Central memory CD4-positive, alpha-beta T cell (primary cell): Measurements from ENCODE around the gene CD6.
"Not testable (repeated sequence)": the region's sequence is repeated elsewhere in the genome, so short reads cannot be mapped to it uniquely, and the experiment has no call there.

Source experiments
- DNase-seq: peaks from one replicate; pipeline ENCODE4 v3.0.0; 2022

CD6 gene

DNA sequence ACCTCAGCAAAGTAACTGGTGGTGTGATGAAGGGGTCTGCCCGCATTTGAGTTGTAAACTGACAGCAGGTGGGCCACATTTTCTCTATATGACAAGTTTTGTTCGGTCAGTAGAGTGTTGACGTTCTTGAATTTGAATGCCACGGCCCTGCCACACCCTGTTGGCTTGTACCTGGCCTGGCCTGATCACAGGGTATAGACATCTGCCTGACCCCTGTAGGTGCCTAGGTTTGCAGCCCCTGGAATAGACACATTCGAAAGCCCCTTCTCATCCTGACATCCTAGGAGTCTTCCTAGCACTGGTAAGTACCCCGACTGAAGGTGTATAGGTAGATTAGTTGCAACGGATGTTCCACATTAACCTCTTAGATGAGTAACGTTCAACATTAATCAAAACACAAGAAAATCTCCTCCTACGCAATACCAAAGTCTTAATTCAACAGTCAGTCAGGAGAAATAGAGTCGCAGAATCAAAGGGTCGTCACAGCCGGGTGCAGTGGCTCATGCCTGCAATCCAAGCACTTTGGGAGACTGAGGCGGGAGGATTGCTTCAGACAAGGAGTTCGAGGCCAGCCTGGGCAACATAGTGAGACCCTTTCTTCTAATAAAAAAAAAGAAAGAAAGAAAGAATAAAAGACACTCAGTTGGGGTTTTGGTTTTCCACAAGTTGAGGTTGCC, 87.2 kb downstream of the CD6 start:
- no peak for DNase-seq

GRCh38 chr11:61059260-61059752, 87.8 kb downstream of the CD6 start:
- DNase-seq, result no peak

GRCh38 chr11:61061081-61061826, 89.8 kb downstream of the CD6 start:
- peak; percentile 77 for DNase-seq

- DNase-seq, result no peak
Observed at GRCh38 chr11:61062181-61062930, 90.9 kb downstream of the CD6 start.

DNA sequence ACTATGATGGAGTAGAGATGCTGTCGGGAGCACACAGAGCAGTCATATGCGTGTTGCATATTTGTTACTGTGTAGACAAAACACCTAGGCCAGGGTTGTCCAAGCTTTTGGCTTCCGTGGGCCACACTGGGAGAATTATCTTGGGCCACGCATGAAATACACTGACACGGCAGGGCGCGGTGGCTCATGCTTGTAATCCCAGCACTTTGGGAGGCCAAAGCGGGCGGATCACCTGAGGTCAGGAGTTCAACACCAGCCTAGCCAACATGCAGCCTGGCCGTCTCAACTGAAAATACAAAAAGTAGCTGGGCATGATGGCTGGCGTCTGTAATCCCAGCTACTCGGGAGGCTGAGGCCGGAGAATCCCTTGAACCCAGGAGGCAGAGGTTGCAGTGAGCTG, 93.8 kb downstream of the CD6 start:
- DNase-seq, result not testable (repeated sequence)

DNA sequence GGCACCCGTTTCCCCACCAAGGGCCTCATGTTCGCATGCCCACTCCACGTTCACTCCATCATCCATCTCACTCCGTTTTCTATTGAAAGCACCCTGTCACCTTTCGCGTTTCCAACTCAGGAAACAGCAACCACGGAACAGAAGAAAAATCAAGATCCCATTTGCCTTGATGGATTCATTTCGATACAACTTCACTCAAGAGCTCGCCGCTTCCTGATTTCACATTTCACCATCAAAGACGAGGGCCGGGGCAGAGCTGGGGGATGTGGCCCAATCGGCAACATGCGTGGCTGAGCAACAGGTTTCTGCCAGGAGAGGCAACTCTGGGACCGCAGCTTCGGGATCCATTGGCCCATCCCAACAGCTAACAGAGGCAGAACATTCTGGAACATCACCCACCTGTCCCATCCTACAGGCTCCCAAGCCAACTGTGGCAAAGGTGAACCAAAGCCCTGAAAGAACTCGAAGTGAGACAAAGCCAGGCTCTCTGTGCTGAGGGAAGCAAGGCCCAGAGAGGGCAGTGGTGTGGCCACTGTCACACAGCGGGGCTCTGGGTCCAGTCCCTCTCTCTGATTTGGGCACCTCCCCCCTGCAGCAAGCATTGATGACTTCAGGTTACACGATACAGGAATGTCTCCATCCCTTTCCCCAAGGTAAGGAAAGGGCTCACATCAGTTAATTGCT, 94.6 kb downstream of the CD6 start:
- DNase-seq, result peak; percentile 45

- DNase-seq, result no peak
Observed at GRCh38 chr11:61066645-61067044, 95.2 kb downstream of the CD6 start.

- no peak for DNase-seq
Observed at GRCh38 chr11:61067782-61068446, 96.4 kb downstream of the CD6 start.

- DNase-seq, result no peak
Observed at GRCh38 chr11:61068581-61068980, 97.1 kb downstream of the CD6 start.

DNA sequence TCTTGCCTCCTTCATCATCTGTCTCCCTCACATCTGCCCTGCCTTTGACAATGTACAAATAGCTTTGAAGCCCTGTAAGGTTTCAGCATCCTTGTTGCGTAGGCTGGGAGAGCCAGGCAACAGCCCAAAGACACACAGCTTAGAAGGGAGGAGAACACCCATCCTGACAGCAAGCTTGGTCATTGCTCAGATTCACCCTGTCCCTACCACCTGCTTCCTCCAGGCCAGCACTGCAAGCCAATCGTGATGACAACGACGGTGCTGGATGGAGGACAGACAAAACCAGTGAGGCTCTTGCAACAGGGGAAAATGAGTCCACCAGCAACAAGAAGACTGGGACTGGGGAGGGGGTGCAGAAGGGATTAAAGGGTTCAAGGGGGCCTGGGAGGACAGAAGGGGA, 97.9 kb downstream of the CD6 start:
- no peak for DNase-seq
